H9 (cell line): Measurements from ENCODE around the gene SNRPD3. TPM values are rescaled to one million over a fixed set of nuclear protein-coding genes. Genes with fewer than 3 reads are reported as not detected.
"Not testable (repeated sequence)": the region's sequence is repeated elsewhere in the genome, so short reads cannot be mapped to it uniquely, and the experiment has no call there.

Experiments used
- DNase-seq: peaks from one replicate; pipeline ENCODE4 v3.0.0-alpha.2; 2017
- H2AFZ ChIP-seq: one replicate; pipeline ENCODE4 v1.6.1; 2013; ENCODE audit warnings: mild to moderate bottlenecking, low read length, control low read depth, moderate library complexity
- H2AK5ac ChIP-seq: 2 replicates; pipeline ENCODE4 v1.6.1; 2013; ENCODE audit warnings: low read length, control low read depth, mixed read lengths; ENCODE audit not compliant: insufficient read length
- H2BK120ac ChIP-seq: one replicate; pipeline ENCODE4 v1.6.1; 2013; ENCODE audit warnings: low read depth, mild to moderate bottlenecking, low read length, control low read depth, inconsistent platforms; ENCODE audit not compliant: poor library complexity, severe bottlenecking
- H2BK12ac ChIP-seq: 2 replicates; pipeline ENCODE4 v1.6.1; 2013; ENCODE audit warnings: low read length, control low read depth, mixed read lengths, low read depth; ENCODE audit not compliant: insufficient read length
- H2BK15ac ChIP-seq: 2 replicates; pipeline ENCODE4 v1.6.1; 2013; ENCODE audit warnings: low read depth, low read length, control low read depth
- H2BK20ac ChIP-seq: one replicate; pipeline ENCODE4 v1.6.1; 2013; ENCODE audit warnings: low read depth, mild to moderate bottlenecking, low read length, control low read depth, inconsistent platforms; ENCODE audit not compliant: poor library complexity, severe bottlenecking
- H2BK5ac ChIP-seq: 2 replicates; pipeline ENCODE4 v1.6.1; 2013; ENCODE audit warnings: low read length, control low read depth, mixed read lengths; ENCODE audit not compliant: insufficient read length
- H3K14ac ChIP-seq: 2 replicates; pipeline ENCODE4 v1.6.1; 2013; ENCODE audit warnings: low read length, control low read depth; ENCODE audit not compliant: insufficient read depth
- H3K18ac ChIP-seq: 2 replicates; pipeline ENCODE4 v1.6.1; 2013; ENCODE audit warnings: low read depth, mild to moderate bottlenecking, mixed read lengths, low read length, control low read depth; ENCODE audit not compliant: insufficient read length
- H3K23ac ChIP-seq: 2 replicates; pipeline ENCODE4 v1.6.1; 2013; ENCODE audit warnings: low read length, control low read depth, mixed read lengths, low read depth; ENCODE audit not compliant: insufficient read length
- H3K23me2 ChIP-seq: 2 replicates; pipeline ENCODE4 v1.6.1; 2013; ENCODE audit warnings: low read depth, mild to moderate bottlenecking, mixed read lengths, low read length, control low read depth; ENCODE audit not compliant: insufficient read length, poor library complexity, severe bottlenecking
- H3K27ac ChIP-seq: 2 replicates; pipeline ENCODE4 v1.5.1; 2013; ENCODE audit warnings: low read length, control low read depth, mixed read lengths, low read depth; ENCODE audit not compliant: insufficient read length
- H3K27me3 ChIP-seq: 2 replicates; pipeline ENCODE4 v1.6.1; 2013; ENCODE audit warnings: low read length, control low read depth, inconsistent platforms; ENCODE audit not compliant: insufficient read depth
- H3K4ac ChIP-seq: 2 replicates; pipeline ENCODE4 v1.6.1; 2013; ENCODE audit warnings: low read depth, mild to moderate bottlenecking, control low read depth, inconsistent platforms, low read length, moderate library complexity
- H3K4me1 ChIP-seq: 2 replicates; pipeline ENCODE4 v1.6.1; 2013; ENCODE audit warnings: low read length, control low read depth, inconsistent platforms; ENCODE audit not compliant: insufficient read depth
- H3K4me2 ChIP-seq: 2 replicates; pipeline ENCODE4 v1.6.1; 2013; ENCODE audit warnings: low read length, control low read depth, mixed read lengths; ENCODE audit not compliant: insufficient read length, insufficient read depth
- H3K56ac ChIP-seq: 2 replicates; pipeline ENCODE4 v1.6.1; 2013; ENCODE audit warnings: low read depth, mild to moderate bottlenecking, mixed read lengths, low read length, control low read depth; ENCODE audit not compliant: insufficient read length
- H3K79me1 ChIP-seq: 2 replicates; pipeline ENCODE4 v1.6.1; 2013; ENCODE audit warnings: low read depth, mild to moderate bottlenecking, moderate library complexity, low read length, control low read depth, inconsistent platforms; ENCODE audit not compliant: insufficient read depth, poor library complexity, severe bottlenecking
- H3K79me2 ChIP-seq: 2 replicates; pipeline ENCODE4 v1.6.1; 2013; ENCODE audit warnings: low read length, control low read depth, inconsistent platforms; ENCODE audit not compliant: insufficient read depth
- H3K9ac ChIP-seq: 2 replicates; pipeline ENCODE4 v1.6.1; 2013; ENCODE audit warnings: low read length, control low read depth, mixed read lengths; ENCODE audit not compliant: insufficient read length; ENCODE audit errors: extremely low read depth
- H3K9me3 ChIP-seq: one replicate; pipeline ENCODE4 v1.6.1; 2013; ENCODE audit warnings: low read depth, low read length, inconsistent platforms; ENCODE audit not compliant: control insufficient read depth
- H3T11ph ChIP-seq: one replicate; pipeline ENCODE4 v1.6.1; 2013; ENCODE audit warnings: mild to moderate bottlenecking, low read length, control low read depth, inconsistent platforms
- H4K20me1 ChIP-seq: one replicate; pipeline ENCODE4 v1.6.1; 2013; ENCODE audit not compliant: control insufficient read depth, insufficient read length, insufficient read depth
- H4K5ac ChIP-seq: 2 replicates; pipeline ENCODE4 v1.6.1; 2013; ENCODE audit warnings: low read depth, mild to moderate bottlenecking, mixed read lengths, low read length, control low read depth; ENCODE audit not compliant: insufficient read length
- H4K8ac ChIP-seq: replicated peaks from 2 replicates; pipeline ENCODE4 v1.6.1; 2013; ENCODE audit warnings: low read length, control low read depth, mixed read lengths, low read depth; ENCODE audit not compliant: insufficient read length
- H4K91ac ChIP-seq: 2 replicates; pipeline ENCODE4 v1.6.1; 2013; ENCODE audit warnings: low read depth, mild to moderate bottlenecking, moderate library complexity, mixed read lengths, low read length, control low read depth; ENCODE audit not compliant: insufficient read length
- H3K27ac Mint-ChIP-seq, 3 experiments: 2 replicates in 2 of 3; 3 replicates in 1 of 3; pipeline ENCODE4 v1.8.0; 2020 to 2021; ENCODE audit warnings: mixed read lengths in 3 of 3, mild to moderate bottlenecking in 1 of 3, moderate library complexity in 1 of 3
- H3K27me3 Mint-ChIP-seq: 2 replicates; pipeline ENCODE4 v1.8.0; 2021; ENCODE audit warnings: low read depth, mild to moderate bottlenecking, moderate library complexity, mixed read lengths
- H3K36me3 Mint-ChIP-seq, 3 experiments: 2 replicates in 2 of 3; 3 replicates in 1 of 3; pipeline ENCODE4 v1.8.0; 2020 to 2021; ENCODE audit warnings: low read depth in 3 of 3, mixed read lengths in 3 of 3; ENCODE audit not compliant: insufficient read depth in 1 of 3
- H3K4me1 Mint-ChIP-seq, 2 experiments: 2 replicates each; pipeline ENCODE4 v1.8.0; 2020; ENCODE audit warnings: mixed read lengths in 2 of 2
- H3K4me3 Mint-ChIP-seq, 2 experiments: 2 replicates in 1 of 2; 3 replicates in 1 of 2; pipeline ENCODE4 v1.8.0; 2020 to 2021; ENCODE audit warnings: mild to moderate bottlenecking in 2 of 2, mixed read lengths in 2 of 2, moderate library complexity in 1 of 2
- H3K9me3 Mint-ChIP-seq, 2 experiments: 2 replicates in 1 of 2; 3 replicates in 1 of 2; pipeline ENCODE4 v1.8.0; 2020; ENCODE audit warnings: mild to moderate bottlenecking in 2 of 2, mixed read lengths in 2 of 2, moderate library complexity in 1 of 2
- CTCF ChIP-seq: fragments of 200-600 bp; sonication (generic); conservative IDR thresholded peaks from 3 replicates; pipeline ENCODE4 v1.8.0; 2021; ENCODE audit warnings: antibody characterized with exemption, mild to moderate bottlenecking
- WGBS: extraction: QIAGEN DNeasy Blood & Tissue Kit; methylation state at CpG from one replicate; pipeline ENCODE4 v1.1.7; 2013; ENCODE audit warnings: missing lambda C conversion rate, low lambda C conversion rate, mixed read lengths; ENCODE audit not compliant: insufficient read length; ENCODE audit errors: extremely low coverage; 5-methylcytosine and 5-hydroxymethylcytosine counted together
- total RNA-seq: library from RNA; stranded (reverse); gene quantifications from 2 replicates; pipeline ENCODE4 v1.2.1, GENCODE V29; 2021

SNRPD3 gene
- total RNA-seq, 1 experiment from 2014 or later, result 212 TPM

GRCh38 chr22:24601217-24602104, 45.7 kb downstream of the SNRPD3 start:
- Histone ChIP-seq H3K27me3 (no peaks in the 10 kb centered on the region), H3K18ac (no peak overlapping the region), H3K4me1 (no peaks in the 10 kb centered on the region; the same call in 1 of the 2 replicates), H3K9ac (no peak overlapping the region), H3K9me3 (no peaks in the 10 kb centered on the region), H4K8ac (no peak overlapping the region), H2AK5ac (no peak overlapping the region), H3K14ac (no peak overlapping the region), H3T11ph (no peak overlapping the region), H3K56ac (no peak overlapping the region), H2AFZ (no peak overlapping the region), H2BK12ac (no peak overlapping the region), H4K5ac (no peak overlapping the region), H2BK20ac (no peak overlapping the region), H3K4me2 (no peak overlapping the region), H3K4ac (no peak overlapping the region), H2BK120ac (no peak overlapping the region), H3K23ac (no peak overlapping the region), H3K23me2 (no peaks in the 10 kb centered on the region), H2BK5ac (no peak overlapping the region), H3K27ac (no peak overlapping the region), H4K20me1 (no peaks in the 10 kb centered on the region), H3K79me1 (no peaks in the 10 kb centered on the region), H4K91ac (no peak overlapping the region), H3K79me2 (no peaks in the 10 kb centered on the region), H2BK15ac (no peak overlapping the region)
- Mint-ChIP-seq H3K9me3 (no peaks in the 10 kb centered on the region), H3K27me3 (no peaks in the 10 kb centered on the region), H3K36me3 (no peaks in the 10 kb centered on the region), H3K27ac (no peak overlapping the region), H3K4me3 (no peak overlapping the region), H3K4me1 (peaks cover 29 to 34% of the 10 kb centered on the region in 2 experiments)
- no peak for DNase-seq
- no peak for TF ChIP-seq CTCF
- WGBS, result no CpG with 5 or more reads among the region's 12 CpGs

- H3K56ac ChIP-seq, H3K23ac ChIP-seq, H3K27me3 Mint-ChIP-seq, H3K79me2 ChIP-seq, H3K9me3 Mint-ChIP-seq, H3K27me3 ChIP-seq, H3K4me1 ChIP-seq, H4K8ac ChIP-seq, H3K27ac Mint-ChIP-seq, H2BK12ac ChIP-seq, H2BK15ac ChIP-seq, H3K23me2 ChIP-seq, H4K5ac ChIP-seq, H3K79me1 ChIP-seq, H3K27ac ChIP-seq, H3K4ac ChIP-seq, H2AK5ac ChIP-seq, H3K9me3 ChIP-seq, H2BK5ac ChIP-seq, H2BK20ac ChIP-seq, H2BK120ac ChIP-seq, H3K36me3 Mint-ChIP-seq, H3K4me2 ChIP-seq, DNase-seq, H2AFZ ChIP-seq, H3K14ac ChIP-seq, H3K4me3 Mint-ChIP-seq, H3K18ac ChIP-seq, H3T11ph ChIP-seq, H4K20me1 ChIP-seq, H3K9ac ChIP-seq, H4K91ac ChIP-seq: not testable (repeated sequence)
- no CpG with 5 or more reads among the region's 11 CpGs for WGBS
- peaks cover 29 to 34% of the 10 kb centered on the region in 2 experiments for H3K4me1 Mint-ChIP-seq
These were observed 46.4 kb downstream of the SNRPD3 start for GRCh38 chr22:24602105-24602749.
